Measurements from ENCODE around the gene TM9SF4.

The TM9SF4 gene

DNA sequence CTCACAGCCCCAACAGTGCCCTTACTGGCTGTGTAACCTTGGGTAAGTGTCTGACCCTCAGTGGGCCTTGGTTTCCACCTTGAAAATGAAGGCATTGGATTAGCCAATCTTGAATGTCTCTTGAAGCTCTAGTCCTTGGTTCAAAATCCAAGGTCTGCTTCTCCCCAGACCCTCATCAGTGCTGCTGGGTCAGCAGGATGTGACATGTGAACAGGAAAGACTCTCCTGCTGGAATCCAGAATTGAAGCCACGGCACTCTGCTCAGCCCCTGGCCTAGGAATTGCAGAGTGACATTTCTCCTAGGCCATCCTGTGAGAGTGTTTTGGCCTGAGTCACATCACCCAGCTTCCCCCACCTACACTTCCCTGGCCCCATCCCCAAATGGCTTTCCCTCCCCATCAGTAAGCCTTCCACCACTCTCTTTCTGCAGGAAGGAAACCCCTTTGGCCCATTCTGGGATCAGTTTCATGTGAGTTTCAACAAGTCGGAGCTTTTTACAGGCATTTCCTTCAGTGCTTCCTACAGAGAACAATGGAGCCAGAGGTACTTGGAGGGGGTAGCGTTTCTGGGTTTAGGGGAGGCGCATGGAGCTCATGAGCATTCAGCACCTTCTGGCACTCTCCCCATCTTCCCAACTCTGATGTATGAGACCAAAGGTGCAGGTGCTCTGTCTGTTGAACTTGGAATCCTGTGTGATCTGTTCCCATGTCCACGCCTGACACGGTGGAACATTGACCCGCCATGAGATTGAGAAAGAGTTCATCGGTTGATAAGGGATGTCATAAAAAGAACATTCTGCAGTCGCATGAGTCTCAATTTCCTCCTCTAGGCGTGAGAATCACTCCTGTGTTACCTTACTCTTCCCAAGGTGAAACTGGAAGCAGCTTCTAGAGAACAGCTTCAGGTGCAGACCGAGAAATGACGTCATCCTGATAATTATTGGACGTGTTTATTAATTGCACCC lies 106.9 kb downstream of the TM9SF4 start:
- FAIRE-seq: no peak
- no peak for DNase-seq (ENCODE audit: insufficient read length, low spot score)
- TF ChIP-seq CTCF (IDR thresholded peaks at IDR 0.05; ENCODE audit: insufficient read depth, missing control alignments): no peak
